Stimulated activated CD4-positive, alpha-beta T cell treated with anti-CD3 and anti-CD28 coated beads, Interleukin-4, amount 100 ng/mL, for 1 hour (primary cell): Measurements from ENCODE around the gene IQCC.
"Not testable (repeated sequence)": the region's sequence is repeated elsewhere in the genome, so short reads cannot be mapped to it uniquely, and the experiment has no call there.

Experiments used
- DNase-seq: peaks from one replicate; pipeline ENCODE4 v3.0.0-alpha.2; 2020

IQCC gene

DNA sequence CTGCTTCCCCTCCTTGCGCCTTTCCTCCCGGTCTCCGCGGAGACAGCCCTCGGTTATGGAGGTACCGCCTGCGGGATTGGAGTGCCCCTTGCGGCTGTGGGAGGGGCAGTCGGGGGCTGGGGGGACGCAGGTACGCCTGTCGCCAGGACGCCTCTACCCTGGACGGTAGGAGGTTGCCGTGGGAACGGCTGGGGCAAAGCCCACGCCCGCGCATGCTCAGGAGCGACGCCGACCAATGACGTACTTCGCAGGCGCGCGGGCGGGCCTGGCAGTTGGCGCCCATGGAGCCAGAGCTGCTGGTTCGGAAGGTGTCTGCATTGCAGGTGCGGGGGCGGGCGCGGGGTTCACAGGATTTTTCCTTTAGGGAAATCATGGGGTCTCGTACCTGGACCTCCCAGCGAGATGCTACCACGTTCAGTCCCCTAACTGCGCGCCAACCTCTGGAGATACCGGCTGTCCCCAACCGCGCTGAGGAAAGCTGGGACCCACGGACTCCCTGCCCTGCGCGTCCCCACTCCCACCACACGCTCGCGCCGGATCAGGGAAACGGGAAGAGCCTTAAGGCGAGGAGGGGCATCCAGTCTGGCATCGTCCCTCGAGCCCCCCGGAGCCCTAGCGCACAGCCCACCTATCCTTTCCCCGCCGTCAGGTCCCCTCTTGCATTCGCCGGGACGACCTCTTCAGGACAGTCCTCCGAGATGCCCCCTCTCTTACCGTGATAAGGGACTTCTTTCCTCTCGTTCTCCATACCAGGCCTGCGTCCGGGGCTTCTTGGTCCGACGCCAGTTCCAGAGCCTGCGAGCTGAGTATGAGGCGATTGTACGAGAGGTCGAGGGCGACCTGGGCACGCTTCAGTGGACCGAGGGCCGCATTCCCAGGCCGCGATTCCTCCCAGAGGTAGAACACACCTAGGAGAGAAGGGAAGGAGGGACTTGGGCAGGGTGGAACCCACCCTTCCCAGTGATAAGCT lies at the start of gene IQCC:
IQCC (plus strand) TSS at position 271 of the 970 bp plus-strand sequence; CDS start at position 282, 11 bp downstream.
- peak; percentile 85 for DNase-seq

DNA sequence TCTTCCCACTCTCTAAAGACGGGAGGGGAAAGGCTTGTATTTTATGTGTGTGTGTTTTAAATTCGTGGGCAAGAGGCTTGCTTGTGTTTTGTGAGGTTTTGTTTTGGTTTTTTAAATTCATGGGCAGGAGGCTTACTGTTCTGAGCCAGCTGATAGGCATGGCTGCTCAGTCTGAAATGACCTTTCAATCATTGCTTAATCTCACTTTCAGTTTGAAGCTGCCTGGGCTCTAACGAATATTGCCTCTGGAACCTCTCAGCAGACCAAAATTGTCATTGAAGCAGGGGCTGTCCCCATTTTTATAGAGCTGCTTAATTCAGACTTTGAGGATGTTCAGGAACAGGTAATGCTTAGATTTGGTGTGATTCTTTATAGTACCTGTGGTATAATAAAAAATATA lies 46.3 kb upstream of the IQCC start:
- DNase-seq, result no peak

DNA sequence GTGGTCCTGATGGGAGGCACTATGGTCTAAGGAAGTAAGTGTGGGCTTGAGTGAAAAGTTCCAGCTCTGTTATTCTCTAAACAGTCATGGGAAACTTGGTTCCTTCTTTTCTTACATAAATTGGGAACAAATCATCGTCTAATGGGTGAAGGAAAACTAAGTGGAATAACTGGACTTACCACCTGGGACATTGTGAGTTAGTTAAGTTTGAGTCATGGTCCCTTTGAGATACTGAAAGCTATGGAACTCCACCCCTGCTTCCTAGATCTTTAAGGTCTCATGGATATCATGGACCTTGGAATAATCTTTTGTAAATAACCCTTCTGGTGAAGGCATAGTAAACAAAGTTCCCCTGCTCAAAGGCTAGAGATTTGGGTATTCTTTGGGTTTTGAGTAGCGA lies 42.1 kb upstream of the IQCC start:
- no peak for DNase-seq

DNA sequence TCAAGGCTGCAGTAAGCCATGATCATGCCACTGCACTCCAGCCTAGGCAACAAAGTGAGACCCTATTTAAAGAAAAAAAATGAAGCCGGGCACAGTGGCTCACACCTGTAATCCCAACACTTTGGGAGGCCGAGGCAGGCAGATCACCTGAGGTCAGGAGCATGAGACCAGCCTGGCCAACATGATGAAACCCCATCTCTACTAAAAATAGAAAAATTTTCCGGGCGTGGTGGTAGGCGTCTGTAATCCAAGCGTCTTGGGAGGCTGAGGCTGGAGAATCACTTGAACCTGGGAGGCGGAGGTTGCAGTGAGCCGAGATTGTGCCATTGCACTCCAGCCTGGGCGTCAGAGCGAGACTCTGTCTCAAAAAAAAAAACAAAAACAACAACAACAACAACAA lies 39.8 kb upstream of the IQCC start:
- not testable (repeated sequence) for DNase-seq

DNA sequence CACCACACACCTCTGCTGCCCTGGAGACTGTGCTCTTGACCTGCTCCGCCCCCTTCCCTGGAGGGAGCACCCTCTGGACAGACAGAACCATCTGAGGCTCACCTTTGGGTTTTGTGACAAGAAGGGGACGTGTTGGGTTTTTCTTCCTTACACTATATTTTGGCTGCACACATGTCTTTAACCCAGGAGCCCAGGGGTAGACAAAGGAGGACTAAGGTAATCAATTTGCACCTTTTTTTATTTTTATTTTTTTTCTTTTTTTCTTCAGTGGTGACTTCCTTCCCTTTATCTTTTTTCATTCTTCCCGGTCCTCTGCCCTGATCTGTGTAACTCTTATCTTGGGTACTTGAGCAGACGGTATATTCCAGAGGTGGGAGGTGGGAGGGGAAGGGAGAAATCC lies 34.5 kb upstream of the IQCC start:
- no peak for DNase-seq

DNA sequence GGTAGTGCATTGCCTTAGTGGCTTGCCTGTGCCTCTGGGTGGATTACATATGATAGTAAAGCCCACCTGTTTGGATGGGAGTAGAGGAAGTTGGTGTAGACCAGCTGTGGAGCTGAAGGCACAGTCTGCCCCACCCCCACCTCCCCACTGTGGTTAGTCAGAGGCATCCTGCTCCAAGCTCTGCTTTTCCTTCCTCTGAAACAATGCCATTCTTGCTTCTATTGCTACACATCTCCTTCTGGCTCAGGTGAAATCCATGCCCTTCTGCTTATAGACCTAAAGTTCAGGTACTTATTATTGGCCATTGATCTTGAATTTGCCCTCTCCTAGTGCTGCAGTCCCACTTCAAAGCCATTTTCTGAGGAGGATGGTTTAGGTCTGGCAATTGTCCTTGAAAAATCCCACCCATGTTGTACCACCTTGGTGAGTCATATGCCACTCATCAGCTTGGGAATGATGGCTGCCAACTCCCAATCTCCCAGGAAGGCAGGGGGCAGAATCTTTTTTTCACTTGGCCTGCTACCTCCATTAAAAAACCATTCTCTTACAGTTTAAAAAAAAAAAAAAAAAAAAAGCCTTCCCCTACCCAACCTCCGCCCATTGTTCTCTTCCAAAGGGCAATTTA lies 32.7 kb upstream of the IQCC start:
- DNase-seq, result no peak

DNA sequence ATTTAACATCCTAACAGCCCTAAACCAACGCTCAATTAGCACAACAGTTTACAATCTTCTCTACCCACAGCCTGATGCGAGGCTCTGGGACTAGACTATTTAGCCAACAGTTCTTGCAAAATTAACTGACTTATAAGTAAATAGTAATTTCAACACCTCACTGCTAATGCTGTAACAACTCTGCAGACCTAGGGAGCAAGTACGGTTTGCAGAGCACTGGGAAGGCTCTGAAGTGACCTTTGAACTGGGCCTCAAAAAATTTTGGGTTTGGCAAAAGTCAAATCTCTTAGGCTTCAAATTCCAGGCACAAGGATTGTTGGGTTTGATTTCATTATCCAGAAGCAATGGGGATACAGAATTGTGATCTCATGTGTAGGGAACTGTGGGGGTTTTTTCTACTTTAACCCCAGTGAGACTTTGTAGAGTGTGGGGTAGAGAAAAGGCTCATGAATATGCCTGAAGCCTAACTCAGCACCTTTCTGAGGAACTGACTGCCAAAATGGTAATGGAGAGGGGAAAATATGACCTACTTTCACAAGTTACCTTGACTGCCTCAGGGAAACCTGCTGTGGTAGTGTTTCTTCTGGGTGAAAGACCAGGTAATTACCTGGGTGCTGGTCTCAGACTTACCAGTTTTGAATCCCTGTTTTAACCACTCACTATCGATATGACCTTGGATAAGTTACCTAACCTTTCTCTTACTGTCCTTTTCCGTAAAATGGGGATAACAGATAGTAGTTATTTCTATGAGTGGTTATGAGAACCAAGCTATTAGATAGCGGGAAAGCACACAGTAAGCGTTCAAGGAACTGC lies 26.9 kb upstream of the IQCC start:
- no peak for DNase-seq

DNA sequence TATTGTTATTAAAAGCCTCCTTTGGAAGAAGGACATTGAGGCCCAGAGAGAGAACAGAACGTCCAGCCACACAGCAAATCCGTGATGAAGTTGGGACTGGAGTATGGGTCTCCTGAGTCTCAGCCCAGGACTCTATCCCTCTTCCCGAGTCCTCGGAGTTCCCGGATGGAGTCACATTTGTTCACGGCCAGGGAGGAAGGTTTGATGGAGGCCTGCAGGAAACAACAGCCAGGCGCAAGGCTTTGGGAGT lies 26.4 kb upstream of the IQCC start:
- no peak for DNase-seq

DNA sequence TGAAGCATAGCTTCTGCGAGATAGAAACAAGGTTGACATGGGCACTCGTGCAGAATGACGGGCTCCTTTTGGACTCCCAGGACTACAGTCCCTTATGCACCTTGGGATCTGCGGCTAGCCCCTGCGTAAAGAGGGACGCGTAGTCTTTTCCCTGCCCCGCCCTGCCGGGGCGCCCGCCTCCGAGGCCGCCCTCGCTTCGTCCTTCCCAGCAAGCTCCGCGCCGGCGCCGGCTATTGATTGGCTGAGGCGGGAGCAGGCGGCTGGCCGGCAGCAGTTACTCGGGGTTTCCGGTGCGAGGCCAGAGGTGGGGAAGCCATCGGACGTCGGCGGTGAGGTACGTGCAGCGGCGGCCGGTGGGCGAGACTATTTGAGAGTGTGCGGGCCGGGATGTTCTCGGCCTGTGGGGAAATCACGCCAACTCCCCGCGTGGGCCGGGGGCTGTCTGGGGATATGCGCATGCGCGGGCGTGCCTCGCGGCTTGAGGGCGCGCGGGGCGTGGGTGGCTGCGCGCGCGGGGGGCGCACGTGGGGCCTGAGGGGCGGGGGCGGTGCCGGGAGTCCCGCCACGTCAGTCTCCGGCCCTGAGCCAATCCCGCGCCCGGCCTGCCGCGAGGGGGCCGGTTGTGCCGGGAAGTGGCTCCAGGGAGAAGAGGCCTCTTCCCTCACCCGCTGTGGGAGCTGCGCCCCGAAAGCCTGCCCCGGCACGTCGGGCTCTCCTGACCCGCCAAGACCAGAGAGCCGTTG lies 25.9 kb upstream of the IQCC start, which contains the start of gene TXLNA:
TXLNA (plus strand) TSS at position 233 of the 743 bp plus-strand sequence. CDS start 671 bp downstream, outside the sequence.
- peak; percentile 89 for DNase-seq

DNA sequence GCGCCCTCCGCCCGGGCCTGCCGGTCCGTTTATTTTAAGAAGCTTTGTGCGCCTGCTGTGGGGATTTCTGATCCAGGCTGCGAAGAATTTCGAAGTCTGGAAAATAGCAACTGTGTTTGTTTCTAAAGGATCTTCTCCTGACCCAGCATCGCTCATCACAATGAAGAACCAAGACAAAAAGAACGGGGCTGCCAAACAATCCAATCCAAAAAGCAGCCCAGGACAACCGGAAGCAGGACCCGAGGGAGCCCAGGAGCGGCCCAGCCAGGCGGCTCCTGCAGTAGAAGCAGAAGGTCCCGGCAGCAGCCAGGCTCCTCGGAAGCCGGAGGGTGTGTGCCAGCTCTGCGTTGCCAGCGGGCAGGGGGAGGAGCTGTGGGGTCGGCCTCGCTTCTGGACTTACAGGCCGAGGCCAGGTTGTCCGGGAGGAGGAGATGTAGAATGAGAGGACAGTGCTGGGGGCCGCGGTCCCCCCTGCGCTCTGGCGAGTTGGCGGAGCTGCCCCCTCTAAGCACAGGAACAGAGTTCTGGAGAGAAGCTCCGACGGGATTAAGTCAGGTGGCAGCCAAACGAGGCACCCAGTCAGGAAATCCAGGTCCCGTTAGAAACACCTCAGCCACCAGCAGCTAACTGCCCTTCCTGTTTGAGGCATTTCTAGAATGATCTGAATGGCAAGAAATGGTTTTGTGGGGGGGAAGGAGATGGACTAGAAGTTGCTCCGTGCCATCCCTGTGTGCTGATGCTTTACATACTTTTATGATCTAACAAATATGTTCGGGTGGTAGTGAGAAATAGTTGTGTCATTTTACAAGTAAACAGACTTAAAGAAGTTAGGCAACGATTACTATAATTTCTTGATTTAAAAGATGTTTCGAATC lies 25.0 kb upstream of the IQCC start:
- DNase-seq, result peak; percentile 25

DNA sequence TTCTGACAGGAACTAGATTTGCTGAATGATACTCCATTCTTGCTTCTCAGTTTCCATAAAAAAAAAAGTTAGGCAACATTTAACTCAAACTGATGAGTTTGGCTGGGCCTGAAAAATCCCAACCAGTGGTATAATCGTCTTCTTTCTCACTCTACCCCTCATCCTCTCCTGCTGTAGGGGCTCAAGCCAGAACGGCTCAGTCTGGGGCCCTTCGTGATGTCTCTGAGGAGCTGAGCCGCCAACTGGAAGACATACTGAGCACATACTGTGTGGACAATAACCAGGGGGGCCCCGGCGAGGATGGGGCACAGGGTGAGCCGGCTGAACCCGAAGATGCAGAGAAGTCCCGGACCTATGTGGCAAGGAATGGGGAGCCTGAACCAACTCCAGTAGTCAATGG lies 24.4 kb upstream of the IQCC start:
- no peak for DNase-seq

DNA sequence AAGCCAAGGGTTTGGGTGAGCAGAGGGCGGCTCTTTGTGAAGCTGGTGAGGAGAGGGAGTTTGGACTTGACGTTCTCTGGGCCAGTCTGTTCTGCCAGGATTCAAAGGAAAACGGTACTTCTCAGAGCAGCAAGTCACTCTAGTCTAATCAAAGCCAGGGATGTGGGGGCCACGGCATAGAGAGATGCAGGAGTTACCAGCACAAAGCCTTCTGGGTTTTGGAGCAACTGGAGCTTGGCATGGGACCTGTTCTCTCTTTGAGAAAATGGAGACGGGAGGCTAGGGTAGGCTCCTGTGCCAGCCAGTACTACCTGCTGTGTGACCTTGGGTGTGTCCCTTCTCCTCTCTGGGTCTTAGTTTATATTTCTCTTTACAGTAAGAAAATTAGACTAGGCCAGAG lies 23.9 kb upstream of the IQCC start:
- no peak for DNase-seq

DNA sequence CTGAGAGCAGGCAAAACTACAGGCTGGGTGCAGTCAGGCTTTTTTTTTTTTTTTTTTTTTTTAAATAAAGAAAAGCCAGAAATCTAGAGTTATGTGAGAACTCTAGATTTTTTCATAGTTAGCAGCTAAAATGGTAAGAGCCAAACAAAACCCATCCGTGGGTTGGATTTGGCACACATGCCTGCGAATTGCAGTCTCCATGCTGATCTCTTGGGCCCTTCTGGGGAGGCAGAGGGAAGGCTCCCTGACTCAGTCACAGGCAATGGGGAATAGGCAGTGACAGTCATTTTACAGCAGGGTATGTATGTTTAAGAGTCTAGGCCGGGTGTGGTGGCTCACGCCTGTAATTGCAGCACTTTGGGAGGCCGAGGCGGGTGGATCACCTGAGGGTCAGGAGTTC lies 23.4 kb upstream of the IQCC start:
- no peak for DNase-seq

DNA sequence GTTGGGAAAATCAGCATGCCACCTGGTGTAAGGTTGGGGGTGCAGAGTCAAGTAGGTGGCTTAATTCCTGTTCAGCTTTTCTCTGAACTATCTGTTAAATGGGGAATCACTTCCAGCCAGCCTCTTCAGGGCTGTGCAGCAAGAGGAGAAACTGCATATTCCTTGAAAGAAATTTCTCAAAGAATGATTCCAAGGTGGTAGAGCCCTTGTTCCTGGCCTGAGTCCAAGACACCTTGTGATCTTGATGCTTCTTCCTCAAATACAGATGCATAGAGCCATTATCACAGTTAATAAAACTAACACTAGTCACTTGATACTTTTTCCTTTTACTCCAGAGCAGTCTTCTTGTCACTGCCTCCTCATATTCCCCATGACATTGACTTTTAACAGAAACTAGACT lies 20.8 kb upstream of the IQCC start:
- no peak for DNase-seq

DNA sequence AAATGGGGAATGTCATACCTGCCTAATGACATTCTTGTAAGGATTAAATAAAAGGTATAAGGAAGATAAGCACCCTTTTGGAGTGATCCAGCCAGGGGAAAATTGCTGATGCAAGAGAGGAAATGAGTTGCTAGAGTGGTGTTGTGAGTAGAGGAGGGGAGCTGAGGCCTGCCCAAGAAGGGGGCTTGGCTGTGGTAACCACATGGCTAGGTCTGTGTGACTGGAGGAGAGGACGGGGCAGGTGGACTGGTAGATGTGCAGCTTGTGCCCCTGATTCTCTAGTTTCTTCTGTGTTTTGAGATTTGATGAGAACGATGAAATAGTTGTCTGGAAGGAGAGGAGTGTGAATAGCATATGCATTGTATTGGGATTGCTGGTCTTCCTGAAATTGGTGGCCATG lies 19.4 kb upstream of the IQCC start:
- DNase-seq, result no peak

DNA sequence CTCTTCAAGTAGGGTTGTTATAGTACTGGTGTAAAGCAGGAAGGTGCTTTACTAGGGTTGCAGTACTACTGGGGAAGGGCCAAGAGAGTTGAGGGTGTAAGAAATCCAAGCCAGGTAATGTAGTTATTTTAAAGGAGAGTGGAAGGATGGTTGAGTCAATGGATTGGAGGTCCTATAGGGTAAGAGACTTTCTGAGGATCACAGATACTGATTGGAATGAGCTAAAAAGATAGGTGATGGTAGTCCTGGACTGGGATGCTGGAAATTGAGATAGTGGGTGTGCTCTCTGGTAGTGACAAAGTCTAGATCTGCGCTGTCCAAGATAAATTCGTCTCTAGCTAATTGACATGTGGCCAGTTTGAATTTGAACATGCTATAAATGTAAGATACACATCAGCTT lies 19.0 kb upstream of the IQCC start:
- no peak for DNase-seq

DNA sequence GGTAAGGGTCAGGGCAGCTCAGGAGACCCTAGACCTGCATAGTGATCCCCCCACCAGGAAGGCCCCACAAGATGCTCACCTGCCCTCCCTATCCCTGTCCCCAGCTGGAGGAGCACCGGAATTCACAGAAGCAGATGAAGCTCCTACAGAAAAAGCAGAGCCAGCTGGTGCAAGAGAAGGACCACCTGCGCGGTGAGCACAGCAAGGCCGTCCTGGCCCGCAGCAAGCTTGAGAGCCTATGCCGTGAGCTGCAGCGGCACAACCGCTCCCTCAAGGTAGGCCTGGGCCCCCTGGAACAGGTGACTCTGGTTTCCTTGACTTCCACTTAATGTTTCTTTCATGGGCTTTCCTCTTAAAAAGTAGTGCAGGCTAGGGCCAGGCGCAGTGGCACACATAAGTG lies 17.6 kb upstream of the IQCC start:
- no peak for DNase-seq

DNA sequence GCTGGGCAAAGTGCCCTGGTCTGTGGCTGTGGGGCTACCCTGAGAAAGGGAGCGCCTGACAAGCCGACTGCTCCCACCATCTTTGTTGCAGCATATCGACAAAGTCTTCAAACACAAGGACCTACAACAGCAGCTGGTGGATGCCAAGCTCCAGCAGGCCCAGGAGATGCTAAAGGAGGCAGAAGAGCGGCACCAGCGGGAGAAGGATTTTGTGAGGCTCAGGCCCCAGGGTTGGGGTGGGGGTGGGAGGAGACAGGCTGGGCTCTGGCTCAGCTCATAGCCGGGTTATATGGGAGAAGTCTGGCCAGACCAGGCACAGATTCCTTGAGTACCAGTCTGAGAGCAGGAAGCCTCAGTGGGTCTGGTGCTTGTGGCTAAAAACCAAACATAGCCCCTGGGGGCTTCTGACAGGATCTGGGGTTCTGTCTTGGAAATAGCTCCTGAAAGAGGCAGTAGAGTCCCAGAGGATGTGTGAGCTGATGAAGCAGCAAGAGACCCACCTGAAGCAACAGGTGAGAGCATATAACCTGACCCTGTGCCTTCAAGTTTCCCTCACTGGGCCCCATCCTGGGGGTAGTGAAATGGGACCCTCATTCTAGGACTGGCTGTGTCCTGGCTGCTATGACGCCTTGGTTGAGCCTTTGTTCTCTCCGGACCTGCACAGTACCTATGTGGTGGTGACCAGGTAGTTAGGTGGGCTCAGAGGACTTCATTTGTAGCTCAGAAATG lies 13.1 kb upstream of the IQCC start:
- no peak for DNase-seq

DNA sequence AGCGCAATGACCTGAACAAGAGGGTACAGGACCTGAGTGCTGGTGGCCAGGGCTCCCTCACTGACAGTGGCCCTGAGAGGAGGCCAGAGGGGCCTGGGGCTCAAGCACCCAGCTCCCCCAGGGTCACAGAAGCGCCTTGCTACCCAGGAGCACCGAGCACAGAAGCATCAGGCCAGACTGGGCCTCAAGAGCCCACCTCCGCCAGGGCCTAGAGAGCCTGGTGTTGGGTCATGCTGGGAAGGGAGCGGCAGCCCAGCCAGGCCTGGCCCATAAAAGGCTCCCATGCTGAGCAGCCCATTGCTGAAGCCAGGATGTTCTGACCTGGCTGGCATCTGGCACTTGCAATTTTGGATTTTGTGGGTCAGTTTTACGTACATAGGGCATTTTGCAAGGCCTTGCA lies 10.5 kb upstream of the IQCC start:
- DNase-seq, result no peak

DNA sequence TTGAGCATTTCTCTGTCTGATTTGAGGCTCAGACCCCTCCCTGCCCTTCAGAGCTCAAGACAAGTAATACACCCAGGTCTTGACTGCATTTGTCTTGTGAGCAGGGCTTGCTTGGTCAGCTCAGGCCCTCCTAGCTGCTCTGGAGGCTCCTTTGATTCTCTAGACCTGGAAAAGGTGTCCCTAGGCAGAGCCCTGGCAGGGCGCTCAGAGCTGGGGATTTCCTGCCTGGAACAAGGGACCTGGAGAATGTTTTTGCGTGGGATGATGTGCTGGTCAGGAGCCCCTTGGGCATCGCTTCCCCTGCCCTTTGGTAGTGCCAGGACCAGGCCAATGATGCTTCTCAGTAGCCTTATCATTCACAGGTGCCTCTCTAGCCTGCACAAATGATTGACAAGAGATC lies 9.9 kb upstream of the IQCC start:
- DNase-seq, result no peak
